Lower leg skin (tissue), 4 donors: ENCODE results near the gene LGR5. TPM values are rescaled to one million over a fixed set of nuclear protein-coding genes. Genes with fewer than 3 reads are reported as not detected.

ENCODE experiments used
- DNase-seq, 2 donors: peaks; one replicate each; pipeline ENCODE4 v3.0.0-alpha.2; 2019; ENCODE audit warnings: low spot score in 2 of 2
- H3K4me3 ChIP-seq: fragments of 200-600 bp; sonication (generic); 2 replicates; pipeline ENCODE4 v1.5.1; 2017; ENCODE audit warnings: mild to moderate bottlenecking, low read depth; ENCODE audit not compliant: poor library complexity, severe bottlenecking
- CTCF ChIP-seq, 3 donors: fragments of 450-650 bp; IDR thresholded peaks; one replicate each; pipeline ENCODE4 v1.5.1; 2016; ENCODE audit warnings: antibody characterized with exemption in 3 of 3, mild to moderate bottlenecking in 3 of 3, moderate library complexity in 2 of 3
- POLR2A ChIP-seq, 2 donors: fragments of 450-650 bp; IDR thresholded peaks; one replicate each; pipeline ENCODE4 v1.6.1; 2016 to 2017; ENCODE audit warnings: antibody characterized with exemption in 2 of 2, mild to moderate bottlenecking in 1 of 2, moderate library complexity in 1 of 2
- WGBS, 2 donors: methylation state at CpG; one replicate each; pipeline ENCODE4 v1.1.5; 2018; 5-methylcytosine and 5-hydroxymethylcytosine counted together
- intact Hi-C: fragments of 100-400 bp; cut with DNase I; formaldehyde crosslinking; loops from one replicate; pipeline ENCODE4 v1.15.0; 2023; ENCODE audit warnings: low total_unique reads
- total RNA-seq, 4 donors: library from RNA; depleted of rRNA; stranded (reverse); fragments of >200 nt; gene quantifications; one replicate each; pipeline ENCODE4 v1.1.0, GENCODE V29; 2016

The LGR5 gene
- total RNA-seq, 4 donors from 2014 or later: 1.1 to 6.3 (median 1.3) TPM

- DNase-seq: no peak
- H3K4me3 ChIP-seq: no peak overlapping the region
- intact Hi-C loops: no loop called here
- TF ChIP-seq POLR2A (IDR thresholded peaks at IDR 0.05) (no peak), CTCF (IDR thresholded peaks at IDR 0.05) (no peak)
- WGBS, 2 donors: 82% methylated on average over 2 of the region's 2 CpGs
These were observed 39.1 kb upstream of the LGR5 start for GRCh38 chr12:71400481-71400880.

- TF ChIP-seq CTCF (IDR thresholded peaks at IDR 0.05): no peak
- TF ChIP-seq POLR2A (IDR thresholded peaks at IDR 0.05): no peak
- WGBS, 2 donors: 93 to 97% methylated on average over 1 of the region's 1 CpG
These were observed 33.7 kb upstream of the LGR5 start for GRCh38 chr12:71405884-71406283.

GRCh38 chr12:71407732-71408131 is 31.9 kb upstream of the LGR5 start:
- TF ChIP-seq POLR2A (IDR thresholded peaks at IDR 0.05): no peak
- no peak for TF ChIP-seq CTCF (IDR thresholded peaks at IDR 0.05)
- no peak for DNase-seq
- intact Hi-C loops: no loop called here
- H3K4me3 ChIP-seq: no peak overlapping the region
- 97 to 98% methylated on average over 1 of the region's 1 CpG for WGBS, 2 donors

More at GRCh38 chr12:71405884-71406283, 33.7 kb upstream of the LGR5 start:
- intact Hi-C loops: no loop called here
- H3K4me3 ChIP-seq: no peak overlapping the region
- DNase-seq: no peak

- no peak for DNase-seq
- H3K4me3 ChIP-seq: no peak overlapping the region
- TF ChIP-seq POLR2A (IDR thresholded peaks at IDR 0.05): no peak
- no peak for TF ChIP-seq CTCF (IDR thresholded peaks at IDR 0.05)
- intact Hi-C loops: loop anchor here (10.0 kb wide), 1 partner anchor 334 kb away; no protein-coding TSS in a partner anchor
These were observed 28.8 kb upstream of the LGR5 start for GRCh38 chr12:71410844-71411243.

GRCh38 chr12:71411635-71412034 is 28.0 kb upstream of the LGR5 start:
- TF ChIP-seq CTCF (IDR thresholded peaks at IDR 0.05): peak in 1 of 3 donors; percentile 26
- no peak for TF ChIP-seq POLR2A (IDR thresholded peaks at IDR 0.05)
- intact Hi-C loops: loop anchor here (10.0 kb wide), 1 partner anchor 333 kb away; no protein-coding TSS in a partner anchor
- H3K4me3 ChIP-seq: no peak overlapping the region
- WGBS, 2 donors: 57 to 97% methylated on average over 1 of the region's 1 CpG
- DNase-seq: no peak
